ENCODE data around the gene FFAR2. TPM values are rescaled to one million over a fixed set of nuclear protein-coding genes. Genes with fewer than 3 reads are reported as not detected.

FFAR2 gene
- total and polyA plus RNA-seq, 2 donors from 2014 or later = 0.22 TPM; not detected in 1

- H3K27ac ChIP-seq (ENCODE audit: low read depth in 2 of 2, low read length in 2 of 2) = no peak overlapping the region
- no peak overlapping the region for H3K9ac ChIP-seq (ENCODE audit: low read length in 3 of 3)
- H3K9me3 ChIP-seq (ENCODE audit: control insufficient read depth in 2 of 3, insufficient read depth in 1 of 3, low read length in 3 of 3) = no peaks in the 10 kb centered on the region
- no peaks in the 10 kb centered on the region for H3K4me1 ChIP-seq (ENCODE audit: control insufficient read depth in 2 of 3, insufficient read depth in 2 of 3, low read depth in 1 of 3, low read length in 3 of 3)
- H3K4me3 ChIP-seq (ENCODE audit: low read length in 3 of 3) = no peak overlapping the region
- no peak for TF ChIP-seq CTCF (IDR thresholded peaks at IDR 0.05; ENCODE audit: borderline replicate concordance, extremely low read depth, insufficient read depth)
- DNase-seq (no peak), FAIRE-seq (no peak)
- no peaks in the 10 kb centered on the region for H3K27me3 ChIP-seq (ENCODE audit: control insufficient read depth, insufficient read depth, low read length)
- no peaks in the 10 kb centered on the region for H3K36me3 ChIP-seq (ENCODE audit: control insufficient read depth in 2 of 3, insufficient read depth in 3 of 3, low read length in 3 of 3)
- intact Hi-C loops (cut with DNase I) = no loop called here
Observed at GRCh38 chr19:35409191-35409590, 38.9 kb upstream of the FFAR2 start.

DNA sequence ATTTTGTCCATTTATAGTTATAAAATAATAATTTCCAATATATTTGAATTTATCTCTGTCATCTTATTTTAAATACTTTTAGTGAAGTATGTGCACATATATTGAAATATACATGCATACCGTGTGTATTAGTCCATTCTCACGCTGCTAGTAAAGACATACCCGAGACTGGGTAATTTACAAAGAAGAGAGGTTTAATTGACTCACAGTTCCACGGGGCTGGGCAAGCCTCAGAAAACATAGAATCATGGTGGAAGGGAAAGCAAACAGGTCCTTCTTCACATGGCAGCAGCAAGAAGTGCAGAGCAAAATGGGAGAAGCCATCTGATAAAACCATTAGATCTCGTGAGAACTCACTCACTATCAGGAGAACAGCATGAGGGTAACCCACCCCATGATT is 37.6 kb upstream of the FFAR2 start:
- no peaks in the 10 kb centered on the region for H3K27me3 ChIP-seq (ENCODE audit: control insufficient read depth, insufficient read depth, low read length)
- no peak overlapping the region for H3K27ac ChIP-seq (ENCODE audit: low read depth in 2 of 2, low read length in 2 of 2)
- FAIRE-seq = no peak
- H3K4me1 ChIP-seq (ENCODE audit: control insufficient read depth in 2 of 3, insufficient read depth in 2 of 3, low read depth in 1 of 3, low read length in 3 of 3) = no peaks in the 10 kb centered on the region
- no peak overlapping the region for H3K4me3 ChIP-seq (ENCODE audit: low read length in 3 of 3)
- no peaks in the 10 kb centered on the region for H3K9me3 ChIP-seq (ENCODE audit: control insufficient read depth in 2 of 3, insufficient read depth in 1 of 3, low read length in 3 of 3)
- TF ChIP-seq CTCF (IDR thresholded peaks at IDR 0.05; ENCODE audit: borderline replicate concordance, extremely low read depth, insufficient read depth) = no peak
- DNase-seq = no peak
- no peaks in the 10 kb centered on the region for H3K36me3 ChIP-seq (ENCODE audit: control insufficient read depth in 2 of 3, insufficient read depth in 3 of 3, low read length in 3 of 3)
- intact Hi-C loops (cut with DNase I) = no loop called here
- H3K9ac ChIP-seq (ENCODE audit: low read length in 3 of 3) = no peak overlapping the region

DNA sequence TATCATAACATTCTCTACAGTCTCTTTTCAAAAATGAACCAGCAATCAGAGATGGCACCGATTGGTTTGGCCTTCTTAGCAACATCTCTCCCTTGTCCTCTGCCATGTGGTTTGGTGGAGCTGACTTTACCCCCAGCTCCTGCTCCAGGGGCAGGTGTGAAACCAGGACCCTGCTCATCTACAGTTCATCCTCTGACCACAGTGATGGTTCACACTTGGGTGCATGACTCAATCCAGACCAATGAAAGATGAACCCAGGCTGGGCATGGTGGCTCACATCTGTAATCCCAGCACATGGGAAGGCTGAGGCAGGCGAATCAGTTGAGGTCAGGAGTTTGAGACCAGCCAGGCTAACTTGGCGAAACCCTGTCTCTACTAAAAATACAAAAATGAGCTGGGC is 33.6 kb upstream of the FFAR2 start:
- Histone ChIP-seq H3K27ac (ENCODE audit: low read depth in 2 of 2, low read length in 2 of 2) (no peak overlapping the region), H3K9me3 (ENCODE audit: control insufficient read depth in 2 of 3, insufficient read depth in 1 of 3, low read length in 3 of 3) (no peaks in the 10 kb centered on the region), H3K36me3 (ENCODE audit: control insufficient read depth in 2 of 3, insufficient read depth in 3 of 3, low read length in 3 of 3) (no peaks in the 10 kb centered on the region), H3K9ac (ENCODE audit: low read length in 3 of 3) (no peak overlapping the region), H3K4me1 (ENCODE audit: control insufficient read depth in 2 of 3, insufficient read depth in 2 of 3, low read depth in 1 of 3, low read length in 3 of 3) (no peaks in the 10 kb centered on the region), H3K27me3 (ENCODE audit: control insufficient read depth, insufficient read depth, low read length) (no peaks in the 10 kb centered on the region), H3K4me3 (ENCODE audit: low read length in 3 of 3) (no peak overlapping the region)
- FAIRE-seq = no peak
- no peak for DNase-seq
- intact Hi-C loops (cut with DNase I) = no loop called here
- no peak for TF ChIP-seq CTCF (IDR thresholded peaks at IDR 0.05; ENCODE audit: borderline replicate concordance, extremely low read depth, insufficient read depth)

DNA sequence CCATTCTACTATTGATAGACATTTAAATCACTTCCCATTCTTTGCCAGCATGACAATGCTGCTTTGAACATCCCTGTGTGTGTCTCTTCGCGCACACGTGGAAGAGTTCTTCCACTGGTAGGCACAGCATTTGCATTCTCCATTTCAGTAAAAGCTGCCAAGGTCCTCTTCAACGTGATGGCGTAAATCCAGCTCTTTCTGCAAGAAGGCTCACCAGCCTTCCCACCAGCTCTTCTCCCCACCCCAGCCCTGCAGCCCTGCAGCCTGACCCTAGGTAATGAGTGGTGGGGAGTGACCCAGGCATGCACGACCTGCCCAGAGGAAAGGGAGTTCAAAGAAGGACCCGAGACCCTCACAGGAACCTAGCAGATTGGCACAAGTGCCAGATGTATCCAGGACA is 31.7 kb upstream of the FFAR2 start:
- H3K9ac ChIP-seq (ENCODE audit: low read length in 3 of 3) = no peak overlapping the region
- FAIRE-seq (no peak), DNase-seq (no peak)
- H3K4me3 ChIP-seq (ENCODE audit: low read length in 3 of 3) = no peak overlapping the region
- no peaks in the 10 kb centered on the region for H3K9me3 ChIP-seq (ENCODE audit: control insufficient read depth in 2 of 3, insufficient read depth in 1 of 3, low read length in 3 of 3)
- H3K27me3 ChIP-seq (ENCODE audit: control insufficient read depth, insufficient read depth, low read length) = no peaks in the 10 kb centered on the region
- no peak for TF ChIP-seq CTCF (IDR thresholded peaks at IDR 0.05; ENCODE audit: borderline replicate concordance, extremely low read depth, insufficient read depth)
- H3K27ac ChIP-seq (ENCODE audit: low read depth in 2 of 2, low read length in 2 of 2) = no peak overlapping the region
- intact Hi-C loops (cut with DNase I) = no loop called here
- H3K4me1 ChIP-seq (ENCODE audit: control insufficient read depth in 2 of 3, insufficient read depth in 2 of 3, low read depth in 1 of 3, low read length in 3 of 3) = no peaks in the 10 kb centered on the region
- H3K36me3 ChIP-seq (ENCODE audit: control insufficient read depth in 2 of 3, insufficient read depth in 3 of 3, low read length in 3 of 3) = no peaks in the 10 kb centered on the region
